GM21367 (cell line): ENCODE measurements around the gene PRDM15.

Experiments used
- ATAC-seq: cut with Tn5 transposase; IDR thresholded peaks from one replicate; pipeline ENCODE4 v1.9.1; 2021; ENCODE audit not compliant: unreplicated experiment

Gene PRDM15

DNA sequence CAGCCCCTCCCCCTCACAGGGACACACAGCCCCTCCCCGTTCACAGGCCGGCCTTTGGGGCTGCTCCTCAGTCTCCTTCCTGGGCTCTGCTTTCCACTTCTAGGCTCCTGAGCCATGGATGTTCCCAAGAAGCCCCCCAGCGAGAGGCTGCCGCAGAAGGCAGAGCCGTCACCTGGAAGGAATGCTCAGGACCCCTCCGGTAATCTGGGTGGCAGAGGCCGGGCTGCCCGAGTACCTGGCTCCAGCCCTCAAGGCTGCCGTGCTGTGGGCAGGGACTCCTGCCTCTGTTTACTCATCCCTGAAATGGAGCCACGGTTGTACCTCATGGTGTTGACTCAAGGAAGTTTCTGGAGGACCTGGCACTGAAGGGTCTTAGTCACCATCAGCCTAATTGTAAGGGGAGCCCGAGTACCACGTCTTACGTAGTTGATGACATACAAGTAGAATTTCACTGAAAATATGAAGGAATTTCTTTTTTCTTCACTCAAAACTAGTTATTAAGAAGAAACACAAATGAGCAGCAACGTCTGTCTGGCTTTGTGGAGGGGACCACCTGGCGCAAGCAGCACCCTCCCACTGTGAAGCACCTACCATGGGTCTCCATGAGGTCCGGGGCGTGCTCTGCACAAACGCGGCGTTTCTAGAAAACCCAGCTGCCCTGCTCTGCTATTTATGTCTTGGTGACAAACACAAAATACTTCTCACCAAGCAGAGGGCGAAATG is 33.7 kb downstream of the PRDM15 start:
- ATAC-seq: no peak

DNA sequence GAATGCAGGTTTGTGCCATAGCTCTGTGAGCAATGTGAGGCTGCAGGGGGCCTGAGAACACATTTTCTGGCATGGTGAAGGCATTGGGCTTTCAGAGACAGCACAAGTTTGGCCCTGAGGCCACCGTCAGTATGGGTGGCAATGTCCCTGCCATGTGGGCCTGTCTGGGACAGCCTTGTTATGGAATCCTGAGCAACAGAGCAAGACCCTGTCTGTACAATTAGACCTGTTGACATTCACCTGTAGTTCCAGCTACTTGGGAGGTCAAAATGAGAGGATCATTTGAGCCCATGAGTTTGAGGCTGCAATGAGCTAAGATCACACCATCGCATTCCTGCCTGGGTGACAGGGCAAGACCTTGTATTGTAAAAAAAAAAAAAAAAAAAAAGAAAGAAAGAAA is 35.6 kb downstream of the PRDM15 start:
- no peak for ATAC-seq

DNA sequence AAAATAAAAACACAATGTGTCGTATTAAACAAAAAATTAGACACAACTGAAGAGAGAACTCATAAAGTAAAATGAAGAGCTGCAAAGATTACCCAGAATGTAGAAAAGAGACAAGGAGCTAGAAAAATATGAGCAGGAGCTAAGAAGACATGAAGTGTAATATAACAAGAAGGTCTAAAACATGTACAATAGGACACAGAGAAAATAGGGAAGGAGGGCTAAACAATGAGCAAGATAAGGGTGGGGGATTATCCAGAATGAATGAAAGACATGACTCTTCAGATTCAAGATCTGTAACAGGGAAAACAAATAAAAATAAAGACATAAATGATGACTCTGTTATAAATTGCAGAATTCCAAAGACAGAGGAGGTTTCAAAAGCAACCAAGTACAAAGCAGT is 38.3 kb downstream of the PRDM15 start:
- ATAC-seq: no peak

DNA sequence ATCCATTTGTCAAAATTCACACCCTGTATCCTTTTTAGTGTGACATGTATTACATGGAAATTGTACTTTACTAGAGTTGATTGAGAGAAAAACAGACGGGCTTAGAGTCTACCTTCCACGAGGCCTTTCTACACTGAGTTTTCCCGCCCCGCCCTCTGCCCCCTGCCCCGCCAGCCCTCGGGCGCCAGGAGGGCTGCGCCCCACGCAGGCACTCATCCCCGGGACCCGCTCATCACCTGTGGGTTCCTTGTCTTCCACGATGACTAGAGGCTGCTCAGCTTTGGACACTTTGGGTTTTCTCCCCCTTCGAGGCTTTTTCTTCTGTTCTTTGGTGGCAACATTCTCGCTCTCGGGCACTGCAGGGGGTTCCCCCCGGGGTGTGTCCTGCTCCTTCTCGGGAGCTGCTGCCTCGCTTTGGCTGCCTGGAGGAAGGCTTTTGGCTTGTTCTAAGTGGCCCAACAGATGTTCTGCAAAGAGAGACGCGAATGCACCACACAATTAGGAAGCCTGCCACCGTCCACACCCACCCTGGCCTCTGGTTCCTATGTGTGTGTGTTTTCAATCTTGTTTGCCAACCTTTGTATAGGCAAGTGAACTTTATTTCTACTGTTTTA is 39.6 kb downstream of the PRDM15 start:
- no peak for ATAC-seq

DNA sequence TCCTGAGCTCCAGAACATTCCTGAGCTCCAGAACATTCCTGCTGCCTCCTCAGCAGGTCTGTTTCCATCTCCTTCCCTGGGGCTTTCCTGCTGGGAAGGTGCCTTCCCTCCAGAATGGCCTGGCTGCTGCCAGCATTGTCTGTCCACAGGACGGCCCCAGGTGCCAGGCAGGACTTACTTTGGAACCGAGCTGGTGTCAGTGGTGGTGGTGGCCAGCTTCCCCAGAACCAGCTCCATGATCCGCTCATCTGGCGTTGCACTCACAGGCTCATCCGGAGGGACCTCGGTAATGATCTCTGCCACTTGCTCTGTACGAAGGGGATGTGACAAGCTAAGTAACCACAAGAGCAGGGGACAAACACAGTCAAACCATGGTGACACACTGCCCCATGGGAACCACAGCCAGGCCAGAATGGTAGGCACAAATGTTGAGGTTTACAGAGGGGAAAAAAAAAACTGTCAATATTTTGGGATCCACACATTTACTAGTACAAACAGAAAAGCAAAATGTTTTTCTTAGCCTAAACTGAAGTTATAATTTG is 41.3 kb downstream of the PRDM15 start:
- ATAC-seq: no peak

DNA sequence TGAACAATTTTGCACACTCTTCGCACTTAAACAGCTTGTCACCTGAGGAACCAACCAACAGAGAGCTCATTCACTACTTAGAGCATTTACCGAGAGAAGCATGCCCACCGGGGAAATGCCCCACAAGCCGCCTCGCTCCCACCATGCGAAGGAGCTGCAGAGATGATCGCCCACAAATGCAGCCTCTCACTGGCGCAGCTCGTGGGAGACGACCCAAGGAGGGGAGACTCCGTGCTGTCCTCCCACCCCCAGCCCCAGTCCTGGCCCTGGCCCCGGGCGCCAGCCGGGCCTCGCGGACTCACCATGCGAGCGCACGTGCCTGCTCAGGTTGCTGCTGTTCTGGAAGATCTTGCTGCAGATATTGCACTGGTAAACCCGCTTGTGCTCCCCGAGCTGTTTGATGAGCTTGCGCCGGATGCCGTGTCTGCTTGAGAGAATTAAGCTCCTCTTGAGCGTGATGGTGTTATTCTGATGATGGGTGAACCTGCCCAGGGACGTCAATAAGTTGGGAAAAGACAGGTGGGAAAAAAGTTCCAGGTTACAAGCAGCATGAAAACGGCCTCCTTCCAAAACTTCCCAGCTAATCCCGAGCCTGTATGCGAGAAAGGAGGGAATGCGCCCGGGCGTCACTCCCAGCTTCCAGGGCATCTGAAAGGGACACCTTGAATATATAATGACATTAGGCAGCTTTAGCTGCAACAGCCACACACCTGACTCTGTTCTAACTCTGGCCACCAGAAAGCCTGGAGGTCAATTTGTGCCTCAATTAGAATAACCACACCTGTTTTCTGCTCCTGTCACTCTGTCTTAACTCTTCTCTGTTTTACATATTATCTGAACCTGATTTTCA is 42.8 kb downstream of the PRDM15 start:
- no peak for ATAC-seq

DNA sequence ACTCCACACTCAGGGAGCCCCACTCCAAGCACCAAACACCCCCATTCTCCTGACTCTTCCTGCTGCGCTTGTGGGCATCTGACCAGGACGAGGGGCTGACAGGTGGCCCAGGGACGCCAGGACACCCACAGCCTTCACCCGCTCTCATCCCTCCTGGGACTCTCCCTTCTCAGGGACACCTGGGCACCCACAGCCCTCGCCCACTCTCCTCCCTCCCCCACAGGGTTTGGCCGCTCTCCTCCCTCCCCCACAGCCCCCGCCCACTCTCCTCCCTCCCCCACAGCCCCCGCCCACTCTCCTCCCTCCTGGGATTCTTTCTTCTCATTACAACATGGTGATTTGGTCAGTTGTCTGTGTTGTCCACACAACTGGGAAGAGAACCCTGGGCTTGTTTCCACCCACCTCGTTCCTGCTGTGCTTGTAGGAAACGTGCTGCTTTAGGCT is 43.4 kb downstream of the PRDM15 start:
- ATAC-seq: no peak

DNA sequence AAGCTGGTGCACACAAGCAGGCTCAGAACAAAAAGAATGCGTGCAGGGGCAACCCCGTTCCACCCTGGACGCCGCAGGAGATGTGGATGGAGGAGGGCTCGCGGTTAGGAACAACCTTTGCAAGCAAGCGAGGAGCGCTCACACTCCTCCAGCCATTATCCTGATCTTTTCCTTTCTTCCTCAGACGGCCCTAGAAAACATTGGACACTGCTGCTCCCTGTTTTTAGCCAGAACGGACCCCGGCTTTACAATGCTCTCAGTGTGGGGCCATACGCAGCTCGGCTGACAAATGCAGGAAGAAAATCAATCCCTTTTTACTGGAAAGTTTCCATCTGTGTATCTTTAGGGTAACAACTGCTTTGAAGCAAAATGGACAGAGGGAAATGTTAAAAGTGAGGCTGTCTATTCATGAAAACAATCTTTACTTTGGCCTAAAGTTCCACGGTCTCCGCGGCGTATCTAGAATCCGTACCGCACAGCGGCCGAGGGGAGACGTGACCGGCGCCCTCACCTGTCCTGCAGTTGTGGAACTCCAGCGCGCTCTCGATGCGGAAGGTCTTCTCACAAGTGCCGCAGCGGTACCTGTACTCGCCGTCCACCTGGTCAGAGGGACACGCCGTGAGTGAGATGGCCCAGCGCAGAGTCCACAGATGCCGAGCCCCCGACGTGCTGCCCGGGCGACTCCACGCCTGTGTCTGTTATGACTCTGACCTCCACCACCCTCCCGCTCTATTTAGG is 44.0 kb downstream of the PRDM15 start:
- ATAC-seq: no peak

DNA sequence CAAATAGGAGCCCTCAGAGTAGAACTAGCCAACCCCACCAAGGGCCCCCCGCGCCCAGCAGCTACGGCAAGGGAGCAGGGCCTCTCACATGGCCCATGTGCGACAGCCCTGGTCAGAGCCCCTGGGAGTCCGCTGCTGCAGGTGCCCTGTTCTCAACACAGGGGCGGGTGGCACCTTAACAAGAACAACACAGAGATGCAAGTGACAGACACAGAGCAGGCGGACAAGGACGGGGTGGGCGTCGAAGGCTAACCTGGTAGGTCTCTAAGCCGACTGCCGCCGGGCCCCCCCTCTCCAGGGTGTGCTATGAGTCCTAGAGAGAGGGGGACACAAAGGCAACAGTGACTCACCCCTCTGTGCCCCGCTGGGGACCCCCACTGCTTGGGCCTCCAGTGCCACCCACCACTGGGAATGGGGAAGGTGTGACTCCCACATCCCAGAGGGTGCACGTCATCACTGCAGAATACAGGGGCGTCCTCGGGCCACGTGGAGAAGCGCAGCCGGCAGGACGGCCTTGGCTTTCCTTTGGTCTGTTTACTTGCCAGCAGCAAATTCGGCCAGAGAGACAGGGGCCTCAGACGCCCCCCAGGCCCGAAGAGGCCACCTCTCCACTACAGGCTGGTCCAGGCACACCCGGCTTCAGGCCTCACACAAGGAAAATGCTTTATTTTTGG is 44.8 kb downstream of the PRDM15 start:
- ATAC-seq: no peak

DNA sequence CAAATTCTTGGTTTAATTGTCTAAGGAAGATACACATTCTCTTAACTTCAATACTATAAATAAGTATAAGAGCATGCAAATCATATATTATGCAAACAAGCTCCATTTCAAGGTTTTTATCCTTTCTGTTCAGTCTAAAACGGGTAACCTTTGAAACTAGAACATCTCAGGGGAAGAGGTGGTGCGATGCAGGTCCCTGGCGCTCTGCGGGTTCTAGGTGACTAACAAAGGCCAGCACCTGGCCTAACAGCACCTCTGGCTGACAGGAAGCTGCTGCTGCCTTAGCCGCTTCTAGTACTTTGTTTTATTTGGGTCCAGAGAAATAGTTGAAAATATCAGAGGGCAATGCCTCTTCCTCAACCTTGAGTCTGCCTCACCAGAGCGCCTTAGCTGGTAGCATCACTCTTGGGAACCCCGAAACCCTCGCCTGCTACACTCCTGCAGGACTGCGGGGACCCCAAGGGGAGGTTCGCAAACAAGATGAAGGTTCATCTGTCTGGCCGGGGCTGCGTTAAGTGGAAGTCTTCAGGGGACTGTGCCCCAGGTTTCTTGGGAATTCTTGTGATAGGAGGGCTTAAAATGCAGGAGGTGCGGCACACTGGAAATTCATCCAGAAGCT is 45.5 kb downstream of the PRDM15 start:
- peak; percentile 57 for ATAC-seq

DNA sequence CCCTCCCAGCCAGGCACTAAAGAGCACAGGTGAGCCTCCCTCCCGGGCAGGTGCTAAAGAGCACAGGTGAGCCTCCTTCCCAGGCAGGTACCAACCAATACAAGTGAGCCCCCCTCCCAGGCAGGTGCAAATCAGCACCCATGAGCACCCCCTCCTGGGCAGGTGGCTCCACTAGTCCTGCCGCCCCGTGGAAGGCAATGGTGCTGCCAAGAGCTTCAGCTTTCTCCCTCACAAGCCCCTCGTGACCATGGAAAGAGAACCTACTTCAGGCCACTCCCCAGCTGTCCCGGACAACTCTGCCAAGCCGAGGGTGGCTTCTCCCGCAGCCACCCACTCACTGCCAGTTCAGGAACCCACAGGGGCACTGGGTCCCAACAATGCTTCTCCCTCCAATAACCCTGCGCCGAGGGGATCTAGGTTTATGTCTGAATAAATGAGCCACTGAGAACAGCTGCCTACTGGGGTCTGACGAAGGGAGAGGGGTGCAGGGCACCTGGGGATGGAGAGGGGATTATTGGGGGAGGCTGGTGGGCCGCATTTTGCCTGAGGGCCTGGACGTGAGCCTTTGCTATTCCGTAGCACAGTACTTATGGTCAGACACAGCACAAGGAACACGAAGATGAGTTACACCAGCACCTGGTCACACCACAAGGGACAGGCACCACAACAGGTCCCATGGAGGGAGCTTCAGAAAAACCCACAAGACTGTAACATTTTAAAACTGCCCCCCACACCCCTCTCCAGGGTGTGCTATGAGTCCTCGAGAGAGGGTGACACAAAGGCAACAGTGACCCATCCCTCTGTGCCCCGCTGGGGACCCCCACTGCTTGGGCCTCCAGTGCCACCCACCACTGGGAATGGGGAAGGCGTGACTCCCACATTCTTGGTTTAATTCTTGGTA is 46.3 kb downstream of the PRDM15 start:
- ATAC-seq: peak; percentile 58

DNA sequence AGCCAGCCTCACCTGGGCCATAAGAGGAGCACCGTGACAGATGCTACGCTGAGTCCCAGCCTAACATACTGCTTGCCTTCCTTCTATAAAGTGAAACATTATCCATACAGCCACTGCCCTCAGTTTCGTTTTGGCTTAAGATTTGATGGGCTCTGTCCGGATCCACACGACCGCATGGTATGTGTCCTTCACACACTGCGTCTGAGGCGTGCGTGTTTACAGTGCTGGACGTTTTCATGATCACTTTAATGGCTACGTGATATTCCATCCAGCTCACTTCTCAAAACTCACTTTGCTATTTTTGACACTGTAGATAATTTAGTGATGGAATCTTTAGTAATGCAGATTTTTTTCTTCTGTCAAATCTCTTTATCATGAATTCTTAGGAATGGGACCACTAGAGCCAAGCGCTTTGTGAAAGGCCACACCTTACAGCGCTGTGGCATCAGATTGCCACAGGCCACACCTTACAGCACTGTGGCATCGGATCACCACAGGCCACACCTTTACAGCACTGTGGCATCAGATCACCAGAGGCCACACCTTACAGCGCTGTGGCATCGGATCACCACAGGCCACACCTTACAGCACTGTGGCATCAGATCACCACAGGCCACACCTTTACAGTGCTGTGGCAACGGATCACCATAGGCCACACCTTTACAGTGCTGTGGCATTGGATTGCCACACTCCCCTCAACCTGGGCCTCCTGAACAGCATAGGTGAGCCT is 47.1 kb downstream of the PRDM15 start:
- no peak for ATAC-seq

DNA sequence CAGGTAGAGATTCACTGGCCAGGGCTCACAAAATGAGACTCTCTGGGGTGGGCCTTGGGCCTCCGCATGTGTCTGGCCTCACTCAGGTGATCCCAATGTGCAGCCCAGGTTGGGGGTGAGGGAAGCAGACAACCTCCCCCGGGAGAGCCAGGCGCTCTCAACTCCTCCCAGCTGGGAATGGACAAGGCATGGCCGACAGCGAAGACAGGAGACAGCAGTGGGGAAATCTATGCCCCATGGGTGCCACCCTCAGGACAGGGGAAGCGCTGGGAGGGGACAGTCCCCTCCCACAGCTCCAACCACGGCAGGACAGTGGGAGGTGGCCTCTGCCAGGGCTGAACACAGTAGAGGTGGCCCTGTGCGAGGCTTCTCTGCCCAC is 47.7 kb downstream of the PRDM15 start:
- no peak for ATAC-seq

DNA sequence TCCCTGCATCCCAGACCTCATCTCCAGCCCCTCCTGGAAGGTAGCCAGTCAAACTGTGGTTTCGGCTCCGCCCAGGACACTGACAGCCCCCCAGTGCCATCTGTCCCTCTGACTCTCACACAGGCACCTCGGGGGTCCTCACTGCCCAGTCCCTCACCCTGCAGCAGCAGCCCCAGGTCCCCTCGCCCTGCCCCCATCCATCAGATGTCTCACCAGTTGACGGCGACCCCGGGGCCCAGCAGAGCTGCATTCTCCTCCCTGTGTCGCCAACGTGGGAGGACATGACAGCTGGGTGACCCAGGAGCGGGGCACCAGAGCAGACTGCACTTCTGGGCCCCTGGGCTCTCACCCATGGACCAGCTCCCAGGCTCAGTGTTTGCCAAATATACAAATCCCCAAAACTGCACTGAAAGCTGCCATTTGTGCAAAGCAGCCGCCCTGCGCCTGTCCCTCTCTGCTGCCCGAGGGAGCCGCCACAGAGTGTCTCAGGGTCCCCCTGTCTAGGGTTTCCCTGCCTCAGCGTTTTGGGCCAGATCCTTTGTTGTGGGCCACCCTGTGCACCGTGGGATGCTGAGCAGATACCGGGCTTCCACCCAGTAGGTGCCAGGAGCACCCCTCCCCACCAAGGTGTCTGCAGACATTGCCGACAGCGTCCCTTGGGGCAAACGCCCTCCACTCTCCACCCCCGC is 48.2 kb downstream of the PRDM15 start:
- no peak for ATAC-seq

DNA sequence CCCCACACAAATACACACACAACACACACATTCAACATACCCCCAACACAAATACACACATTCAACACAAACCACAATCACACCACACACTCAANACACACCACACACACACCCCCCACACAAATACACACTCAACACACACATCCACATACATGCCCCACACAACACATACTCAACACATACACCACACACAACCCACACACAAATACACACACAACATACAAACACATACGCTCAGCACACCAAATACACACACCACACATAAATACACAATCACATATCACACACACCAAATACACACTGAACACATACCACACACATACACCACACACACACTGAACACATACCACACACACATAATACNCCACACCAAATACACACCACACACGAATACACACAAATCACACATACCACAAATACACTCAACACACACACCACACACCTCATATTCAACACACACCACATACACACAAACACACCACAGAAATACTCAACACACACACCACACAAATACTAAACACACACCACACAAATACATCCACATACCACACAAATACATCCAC is 48.9 kb downstream of the PRDM15 start:
- no peak for ATAC-seq

DNA sequence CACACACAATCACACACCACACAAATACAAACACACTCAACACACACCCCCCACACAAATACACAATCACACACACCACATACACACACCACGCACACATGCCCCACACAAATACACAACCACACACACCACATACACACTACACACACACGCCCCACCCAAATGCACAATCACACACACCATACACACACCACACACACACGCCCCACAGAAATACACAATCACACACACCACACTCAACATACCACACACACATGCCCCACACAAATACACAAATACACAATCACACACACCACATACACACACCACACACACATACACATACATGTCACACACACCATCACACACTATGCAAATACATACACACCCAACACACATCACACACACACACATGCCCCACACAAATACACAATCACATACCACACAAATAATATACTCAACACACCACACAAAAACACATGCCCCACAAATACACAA is 50.2 kb downstream of the PRDM15 start:
- no peak for ATAC-seq
